ENCODE measurements around the gene TIMM21.

The TIMM21 gene, protein sequence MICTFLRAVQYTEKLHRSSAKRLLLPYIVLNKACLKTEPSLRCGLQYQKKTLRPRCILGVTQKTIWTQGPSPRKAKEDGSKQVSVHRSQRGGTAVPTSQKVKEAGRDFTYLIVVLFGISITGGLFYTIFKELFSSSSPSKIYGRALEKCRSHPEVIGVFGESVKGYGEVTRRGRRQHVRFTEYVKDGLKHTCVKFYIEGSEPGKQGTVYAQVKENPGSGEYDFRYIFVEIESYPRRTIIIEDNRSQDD

GRCh38 chr18:74147779-74148542 lies at the start of gene TIMM21, which contains the start of gene FBXO15:
Gene TIMM21 (plus strand): TSS chr18:74148523. CDS start chr18:74148809, 286 bp downstream.
Gene FBXO15 (minus strand): TSS chr18:74147834. CDS start chr18:74147785, 49 bp downstream.
- peak; percentile 95 for DNase-seq

DNA sequence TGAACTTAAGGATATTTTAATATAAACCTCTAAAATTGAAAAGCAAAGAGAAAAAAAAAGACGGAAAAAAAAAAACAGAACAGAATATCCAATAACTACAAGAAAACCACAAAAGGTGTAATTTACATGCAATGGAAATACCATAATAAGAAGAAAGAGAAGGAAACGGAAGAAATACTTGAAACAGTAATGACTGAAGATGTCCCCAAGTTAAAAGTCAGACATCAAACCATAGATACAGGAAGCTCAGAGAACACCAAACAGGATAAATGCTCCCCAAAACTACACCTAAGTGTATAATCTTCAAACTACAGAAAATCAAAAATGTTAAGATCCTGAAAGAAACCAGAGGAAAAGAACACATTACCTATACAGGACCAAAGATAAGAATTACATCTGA lies 39.9 kb upstream of the TIMM21 start:
- DNase-seq, result no peak

DNA sequence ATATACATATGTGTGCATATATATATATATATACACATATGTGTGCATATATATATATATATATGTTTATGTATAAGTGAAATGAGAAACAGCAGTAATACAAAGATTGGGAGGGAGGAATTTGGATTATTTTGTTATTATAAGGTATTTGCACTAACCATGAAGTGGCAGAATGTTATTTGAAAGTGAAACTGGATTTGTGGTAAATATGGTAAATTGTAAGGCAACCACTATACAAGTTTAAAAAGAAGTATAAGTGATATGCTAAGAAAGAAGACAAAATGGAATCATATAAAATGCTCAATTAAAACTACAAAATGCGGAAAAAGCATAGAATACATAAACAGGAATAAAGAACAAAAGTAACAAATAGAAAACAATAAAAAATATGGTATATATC lies 38.2 kb upstream of the TIMM21 start:
- DNase-seq, result no peak

GRCh38 chr18:74110976-74111375 lies 37.3 kb upstream of the TIMM21 start:
- no peak for DNase-seq

DNA sequence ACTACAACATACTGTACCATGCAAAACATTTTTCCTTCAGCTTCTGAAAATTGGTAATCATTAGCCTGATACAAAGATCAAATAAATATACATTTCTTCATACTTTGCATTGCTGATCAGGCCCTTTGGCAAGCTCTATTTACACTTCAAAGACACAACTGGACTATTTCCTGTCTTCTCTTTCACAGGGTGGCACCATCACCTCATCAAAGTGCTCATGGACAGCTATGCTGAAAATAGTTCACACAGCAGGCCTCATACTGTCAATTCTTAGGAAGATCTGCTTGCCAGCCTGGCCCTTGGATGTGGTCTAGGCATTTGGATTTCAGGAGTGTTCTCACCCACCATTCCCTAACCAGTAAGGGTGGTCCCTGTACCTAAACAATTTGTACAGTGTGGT lies 34.6 kb upstream of the TIMM21 start:
- DNase-seq, result no peak

DNA sequence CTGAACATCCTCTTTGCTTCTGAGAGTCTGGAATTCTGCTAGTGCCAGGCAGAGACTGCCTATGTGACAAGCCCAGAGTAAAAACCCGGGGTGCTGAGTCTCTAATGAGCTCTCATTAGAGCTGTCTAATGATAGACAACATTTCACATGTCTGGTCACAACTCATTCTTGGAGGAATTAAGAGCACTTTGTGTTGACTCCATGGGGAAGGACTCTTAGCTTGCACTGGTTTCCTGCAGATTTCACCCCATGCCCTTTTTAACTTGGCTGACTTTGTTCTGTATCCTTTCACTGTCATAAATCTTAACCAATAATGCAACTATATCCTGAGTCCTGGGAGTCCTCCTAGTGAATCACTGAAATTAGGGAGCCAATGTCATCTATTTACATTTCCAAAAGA lies 34.2 kb upstream of the TIMM21 start:
- DNase-seq, result no peak

GRCh38 chr18:74115046-74115445 lies 33.3 kb upstream of the TIMM21 start:
- peak; percentile 5 for DNase-seq

DNA sequence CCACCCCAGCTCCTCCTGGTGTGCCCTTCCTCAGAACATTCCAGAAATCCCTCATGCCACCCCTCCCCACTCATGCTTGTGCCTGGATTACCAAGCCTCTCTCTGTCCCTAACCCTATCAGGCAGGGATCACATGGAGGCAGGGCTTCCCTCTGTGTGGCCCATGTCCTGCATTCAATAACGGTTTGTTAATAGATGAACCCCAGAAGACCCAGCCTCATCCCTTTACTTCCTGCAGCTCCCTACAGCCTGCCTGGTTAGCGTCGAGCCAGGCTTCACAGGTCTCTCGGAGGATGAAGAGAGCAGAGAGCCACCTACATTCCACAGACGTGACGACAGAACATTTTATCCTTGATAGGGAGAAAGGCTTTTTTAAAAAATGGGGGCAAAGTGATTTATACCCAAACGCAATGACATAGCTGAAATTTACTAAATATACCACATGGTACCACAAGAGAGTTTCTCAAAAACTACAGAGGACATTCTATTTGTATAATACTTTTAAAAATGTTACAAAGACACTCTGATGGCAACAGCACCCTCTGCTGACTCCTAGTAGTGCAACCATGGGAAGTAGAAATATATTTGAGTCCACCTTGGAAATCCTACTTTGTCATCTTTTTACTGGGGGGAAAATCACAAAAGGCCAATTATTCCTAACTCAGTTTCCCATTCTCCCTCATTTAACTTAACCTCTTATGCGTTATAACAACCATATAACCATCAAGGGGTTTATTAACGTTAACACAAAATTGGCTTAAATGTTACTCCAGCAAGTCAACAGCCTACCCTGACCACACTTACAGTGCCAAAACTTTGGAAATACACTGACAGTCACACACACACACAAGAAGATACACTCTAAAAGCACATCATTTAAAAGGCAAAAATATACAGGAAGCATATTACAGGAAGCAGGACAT lies 31.4 kb upstream of the TIMM21 start:
- DNase-seq, result peak; percentile 36

DNA sequence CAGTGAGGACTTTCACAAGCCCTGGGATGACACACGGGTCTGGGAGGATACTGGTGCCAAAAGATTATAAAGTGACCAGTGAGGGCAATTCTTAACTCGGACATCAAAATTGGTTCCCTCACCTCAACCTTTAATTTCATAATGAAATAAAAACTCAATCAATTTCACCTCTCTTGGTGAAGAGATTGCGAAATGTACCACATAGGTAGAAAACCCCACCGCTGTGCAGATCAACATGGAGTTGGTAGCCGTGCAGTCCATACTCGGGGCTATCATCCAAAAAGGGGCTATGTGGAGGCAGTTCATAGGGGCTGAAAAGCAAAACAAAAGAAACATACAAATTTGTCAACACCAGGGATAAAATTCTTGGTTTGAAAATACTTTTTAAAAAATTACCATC lies 25.1 kb upstream of the TIMM21 start:
- no peak for DNase-seq

- no peak for DNase-seq
Observed at GRCh38 chr18:74124642-74125041, 23.7 kb upstream of the TIMM21 start.

DNA sequence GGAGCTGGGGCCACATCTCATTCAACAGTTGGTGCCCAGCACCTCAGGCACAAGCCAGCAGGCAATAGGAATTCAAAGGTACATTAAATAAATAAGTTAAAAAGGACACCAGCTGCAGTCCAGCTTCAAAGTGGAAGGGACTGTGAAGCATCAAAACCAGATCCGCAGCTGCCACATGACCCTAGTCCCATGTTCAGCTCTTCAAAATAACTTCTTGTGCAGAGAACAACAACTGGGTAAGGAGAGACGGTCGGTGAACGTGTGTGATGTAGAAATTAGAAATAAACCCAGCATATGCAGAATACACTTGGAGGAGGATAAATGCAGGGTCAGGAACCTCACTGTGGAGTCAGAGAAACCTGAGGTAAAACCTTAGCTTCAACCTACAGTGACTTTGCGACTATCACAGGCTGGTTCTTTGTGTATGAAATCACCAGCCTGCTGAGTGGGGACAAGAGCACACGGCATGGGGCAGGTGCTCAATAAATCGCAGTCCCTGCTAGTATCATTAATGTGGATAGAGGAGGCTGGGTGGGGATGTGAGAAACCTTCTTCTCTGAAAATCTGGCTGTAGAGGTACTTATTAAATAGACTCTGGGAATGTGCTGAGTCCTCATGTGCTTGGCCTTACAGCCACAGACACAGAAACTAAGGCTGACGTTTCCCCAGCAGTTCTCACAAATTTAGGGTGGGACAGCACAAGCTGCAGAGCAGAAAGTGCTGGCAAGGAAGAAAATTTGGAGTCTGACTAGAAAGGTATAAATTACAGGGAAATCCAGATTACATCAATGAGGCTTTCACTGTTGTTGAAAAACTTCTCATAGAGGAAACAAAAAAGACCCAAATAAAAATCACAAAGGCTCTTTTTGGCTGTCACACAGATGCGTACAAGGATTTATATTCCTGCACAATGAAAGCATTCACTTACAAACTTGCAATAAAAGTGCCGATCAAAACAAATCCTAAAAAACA lies 21.4 kb upstream of the TIMM21 start:
- no peak for DNase-seq

DNA sequence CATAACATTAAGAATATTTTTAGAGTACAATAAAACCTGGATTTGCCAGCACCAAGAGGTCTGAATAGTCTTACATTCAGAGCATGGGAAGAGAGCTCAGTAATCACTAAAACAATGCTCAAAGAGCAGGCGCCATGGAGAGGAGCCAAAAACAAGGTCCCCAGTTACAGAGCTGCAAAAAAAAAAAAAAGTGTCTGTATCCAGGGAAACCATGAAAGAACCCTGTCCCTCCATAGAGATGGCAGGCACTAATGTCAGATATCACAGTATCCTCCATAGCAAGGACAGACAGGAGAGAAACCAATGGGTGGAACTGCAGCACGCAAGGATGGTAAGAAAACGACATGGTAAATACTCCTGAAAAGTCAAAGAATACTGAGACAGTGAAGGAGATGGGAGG lies 20.2 kb upstream of the TIMM21 start:
- DNase-seq, result no peak

DNA sequence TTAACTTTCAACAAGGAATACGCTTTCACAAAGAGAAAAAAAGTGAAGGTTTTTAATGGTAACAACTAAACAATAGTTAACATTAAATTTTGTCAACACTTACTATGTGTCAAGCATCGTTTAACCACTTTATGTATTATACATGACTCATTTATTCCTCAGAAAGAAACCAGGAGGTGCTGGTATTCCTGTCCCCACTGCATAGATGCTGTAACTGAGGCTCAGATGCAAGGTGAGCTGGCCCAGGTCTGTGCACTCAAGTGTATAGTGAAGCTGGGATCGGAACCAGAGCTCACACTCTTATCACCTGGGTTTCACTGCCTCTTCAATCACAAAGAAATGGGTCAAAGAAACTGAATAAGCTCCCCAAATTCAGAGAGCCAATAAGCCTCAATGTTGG lies 17.2 kb upstream of the TIMM21 start:
- DNase-seq, result no peak

DNA sequence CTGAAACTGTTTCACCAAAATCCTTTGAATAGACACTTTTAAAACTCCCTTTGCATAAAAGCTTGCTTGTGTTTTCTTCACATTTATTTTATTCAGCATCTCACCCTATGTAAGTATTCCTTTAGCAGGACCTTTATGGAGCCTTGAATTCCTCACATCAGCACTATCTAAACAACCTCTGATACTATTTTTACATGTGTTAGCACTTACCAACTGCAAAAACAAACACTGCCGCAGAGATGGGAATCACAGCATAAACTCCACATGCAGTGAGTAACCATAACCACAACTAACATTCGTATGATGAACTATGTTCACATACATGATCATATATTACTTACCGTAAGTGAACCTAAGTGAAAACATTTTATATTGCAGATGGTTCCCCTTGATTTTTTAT lies 16.1 kb upstream of the TIMM21 start:
- DNase-seq, result no peak

DNA sequence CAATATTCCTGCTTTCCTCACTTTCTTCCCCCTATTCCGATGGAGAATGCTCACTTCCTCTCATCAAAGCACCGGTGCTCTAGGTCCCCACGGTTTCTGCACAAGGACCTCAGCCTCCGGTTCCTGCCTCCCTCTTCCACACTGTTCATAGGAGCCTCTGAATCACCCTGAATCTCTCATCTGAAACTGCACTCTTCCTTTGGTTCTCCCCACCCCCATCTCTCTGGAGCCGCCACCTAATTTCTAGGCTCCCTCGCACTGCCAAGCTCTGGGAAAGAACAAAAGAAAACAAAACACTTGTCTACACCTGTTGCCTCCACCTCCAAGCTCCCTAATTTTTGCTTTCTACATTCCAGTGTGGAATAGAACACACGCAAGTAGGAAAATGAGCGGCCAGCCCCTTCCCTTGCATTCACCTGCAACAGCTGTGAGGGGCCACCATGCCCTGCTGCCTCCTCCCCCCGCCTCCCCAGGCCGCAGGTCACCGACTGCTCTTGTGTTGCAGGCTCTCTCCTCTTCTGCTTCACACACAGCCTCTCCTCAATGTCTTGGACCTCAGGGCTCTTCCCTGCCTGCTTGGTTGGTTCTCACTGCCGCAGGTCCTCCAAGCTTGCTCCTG lies 10.3 kb upstream of the TIMM21 start:
- no peak for DNase-seq

GRCh38 chr18:74139411-74139810 lies 8.9 kb upstream of the TIMM21 start:
- no peak for DNase-seq

DNA sequence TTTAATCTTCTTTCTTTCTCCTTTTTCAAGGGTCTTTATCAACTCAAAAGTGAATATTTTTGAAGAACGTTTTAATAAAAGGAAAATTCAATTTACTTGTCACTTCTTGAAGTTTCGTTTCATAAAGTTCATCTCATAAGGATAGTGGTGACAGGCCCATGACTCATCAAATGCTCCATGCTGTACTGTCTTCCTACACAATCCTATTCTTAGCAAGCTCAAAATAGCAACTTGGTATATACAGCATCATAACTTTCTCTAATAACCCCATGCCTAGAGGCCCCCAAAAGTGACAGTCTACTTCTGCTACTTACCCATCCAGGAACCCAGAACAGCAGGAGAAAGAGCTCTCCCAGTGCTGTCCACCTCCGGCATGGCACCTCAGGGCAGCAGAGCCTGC lies 8.4 kb upstream of the TIMM21 start:
- DNase-seq, result no peak

- DNase-seq, result no peak
Observed at GRCh38 chr18:74140582-74140981, 7.7 kb upstream of the TIMM21 start.

GRCh38 chr18:74141667-74142066 lies 6.7 kb upstream of the TIMM21 start:
- DNase-seq, result no peak

DNA sequence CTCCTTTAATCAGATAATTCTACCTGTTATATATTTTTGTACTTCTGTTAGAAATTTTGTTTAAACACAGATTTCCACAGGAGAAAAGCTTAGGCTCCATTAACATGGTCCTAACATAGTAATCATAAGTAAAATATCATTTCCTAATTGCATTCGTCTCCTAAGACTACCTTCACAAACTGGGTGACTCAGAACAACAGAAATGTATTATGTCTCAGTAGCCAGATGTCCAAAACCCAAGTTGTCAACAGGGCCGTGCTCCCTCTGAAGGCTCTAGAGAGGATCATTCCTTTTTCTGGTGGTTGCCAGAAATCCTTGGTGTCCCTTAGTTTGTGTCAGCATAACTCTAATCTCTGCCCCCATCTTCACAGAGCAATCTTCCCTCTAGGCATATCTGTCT lies 6.1 kb upstream of the TIMM21 start:
- DNase-seq, result no peak

DNA sequence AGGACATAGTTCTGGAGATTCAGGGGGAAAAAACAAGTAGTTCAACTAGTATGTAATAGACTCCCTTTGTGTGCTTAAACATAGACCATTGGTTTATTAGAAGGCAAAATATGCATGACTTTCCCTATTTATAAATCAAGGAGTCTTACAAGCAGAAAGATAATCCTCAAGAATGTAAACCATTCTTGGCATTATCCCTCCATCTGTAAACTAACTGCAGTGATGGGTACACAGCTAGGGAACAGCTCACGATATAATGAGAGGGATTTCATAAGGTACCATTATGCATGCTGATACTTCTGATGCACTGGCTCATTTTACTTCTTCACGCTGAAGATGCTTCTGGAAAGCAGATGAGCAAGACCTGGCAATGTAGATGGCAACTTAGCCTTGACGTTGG lies 1.6 kb upstream of the TIMM21 start:
- no peak for DNase-seq

- no peak for DNase-seq
Observed at GRCh38 chr18:74147491-74147778, 888 bp upstream of the TIMM21 start.

All from kidney glomerular epithelial cell (primary cell).